RKO (cell line): ENCODE measurements around the gene SRI.
"Not testable (repeated sequence)": the region's sequence is repeated elsewhere in the genome, so short reads cannot be mapped to it uniquely, and the experiment has no call there.

Experiments
- DNase-seq: peaks from one replicate; pipeline ENCODE4 v3.0.0-alpha.2; 2016; ENCODE audit warnings: low spot score

SRI gene

GRCh38 chr7:88219781-88220747, at the start of gene SRI:
TSS of gene SRI (minus strand) at chr7:88220038. CDS start at chr7:88220026, 12 bp downstream.
- peak; percentile 85 for DNase-seq

GRCh38 chr7:88269586-88269985, 49.7 kb upstream of the SRI start:
- DNase-seq: no peak

GRCh38 chr7:88268858-88269257, 49.0 kb upstream of the SRI start:
- DNase-seq: no peak

GRCh38 chr7:88268051-88268450, 48.2 kb upstream of the SRI start:
- DNase-seq: no peak

GRCh38 chr7:88267421-88267820, 47.6 kb upstream of the SRI start:
- no peak for DNase-seq

- DNase-seq: not testable (repeated sequence)
Observed at GRCh38 chr7:88264987-88265386, 45.1 kb upstream of the SRI start.

GRCh38 chr7:88262562-88262961, 42.7 kb upstream of the SRI start:
- no peak for DNase-seq

- DNase-seq: no peak
Observed at GRCh38 chr7:88260719-88261118, 40.9 kb upstream of the SRI start.

GRCh38 chr7:88259656-88260380, 40.0 kb upstream of the SRI start:
- DNase-seq: no peak

GRCh38 chr7:88258296-88258695, 38.5 kb upstream of the SRI start:
- not testable (repeated sequence) for DNase-seq

GRCh38 chr7:88256906-88257305, 37.1 kb upstream of the SRI start:
- DNase-seq: no peak

GRCh38 chr7:88254721-88255424, 35.0 kb upstream of the SRI start:
- DNase-seq: peak; percentile 7

- no peak for DNase-seq
Observed at GRCh38 chr7:88253640-88254039, 33.8 kb upstream of the SRI start.

GRCh38 chr7:88244258-88244657, 24.4 kb upstream of the SRI start:
- DNase-seq: no peak

GRCh38 chr7:88243345-88243909, 23.6 kb upstream of the SRI start:
- DNase-seq: peak; percentile 68

- DNase-seq: no peak
Observed at GRCh38 chr7:88239852-88240251, 20.0 kb upstream of the SRI start.

GRCh38 chr7:88233828-88234227, 14.0 kb upstream of the SRI start:
- DNase-seq: no peak

GRCh38 chr7:88230646-88231045, 10.8 kb upstream of the SRI start:
- no peak for DNase-seq

GRCh38 chr7:88229302-88229995, 9.6 kb upstream of the SRI start:
- no peak for DNase-seq

- DNase-seq: peak; percentile 57
Observed at GRCh38 chr7:88226886-88227516, 7.2 kb upstream of the SRI start.

GRCh38 chr7:88226201-88226600, 6.4 kb upstream of the SRI start:
- no peak for DNase-seq
